GM19452 (cell line): ENCODE measurements around the gene C2orf42.
"Not testable (repeated sequence)": the region's sequence is repeated elsewhere in the genome, so short reads cannot be mapped to it uniquely, and the experiment has no call there.

Experiments
- ATAC-seq: cut with Tn5 transposase; IDR thresholded peaks from one replicate; pipeline ENCODE4 v1.9.1; 2021; ENCODE audit not compliant: unreplicated experiment

C2orf42 gene

GRCh38 chr2:70104231-70105111 lies 86.3 kb downstream of the C2orf42 start:
- no peak for ATAC-seq

DNA sequence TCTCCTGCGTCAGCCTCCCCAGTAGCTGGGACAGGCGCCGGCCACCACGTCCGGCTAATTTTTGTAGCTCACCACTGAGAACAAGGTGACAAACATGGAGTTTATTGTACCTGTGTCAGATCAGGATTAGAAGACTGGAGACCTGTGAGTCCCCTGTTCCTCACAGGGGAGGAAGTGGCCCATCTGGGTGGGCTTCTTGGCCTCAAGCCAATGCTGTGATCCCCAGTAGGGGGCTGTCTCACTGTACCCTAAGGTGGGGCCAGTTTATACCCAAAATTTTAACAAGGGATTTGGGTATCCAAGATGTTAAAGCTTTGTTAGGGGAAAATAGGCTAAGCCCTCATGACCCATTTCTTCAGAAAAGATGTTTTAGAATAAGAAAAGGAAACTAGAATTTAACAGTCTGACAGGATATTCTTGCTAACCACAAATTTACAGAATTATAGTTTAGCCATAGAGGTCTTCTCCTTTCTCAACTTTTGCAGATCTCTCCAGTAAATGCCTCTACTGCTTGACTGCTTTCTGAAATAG lies 87.2 kb downstream of the C2orf42 start:
- ATAC-seq: peak; percentile 41

DNA sequence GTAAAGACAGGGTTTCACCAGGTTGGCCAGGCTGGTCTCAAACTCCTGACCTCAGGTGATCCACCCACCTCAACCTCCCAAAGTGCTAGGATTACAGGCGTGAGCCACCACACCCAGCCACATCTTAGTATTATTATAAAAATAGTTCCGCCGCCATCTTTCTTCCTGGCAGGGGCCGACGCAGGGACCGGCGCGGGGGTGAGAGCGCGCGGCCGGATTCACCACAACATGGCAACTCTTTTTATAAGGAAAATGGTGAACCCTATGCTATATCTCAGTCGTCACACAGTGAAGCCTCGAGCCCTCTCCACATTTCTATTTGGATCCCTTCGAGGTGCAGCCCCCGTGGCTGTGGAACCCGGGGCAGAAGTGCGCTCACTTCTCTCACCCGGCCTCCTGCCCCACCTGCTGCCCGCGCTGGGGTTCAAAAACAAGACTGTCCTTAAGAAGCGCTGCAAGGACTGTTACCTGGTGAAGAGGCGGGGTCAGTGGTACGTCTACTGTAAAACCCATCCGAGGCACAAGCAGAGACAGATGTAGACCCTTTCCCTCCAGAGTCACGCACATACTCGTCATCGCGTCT lies 88.4 kb downstream of the C2orf42 start:
- ATAC-seq: not testable (repeated sequence)

DNA sequence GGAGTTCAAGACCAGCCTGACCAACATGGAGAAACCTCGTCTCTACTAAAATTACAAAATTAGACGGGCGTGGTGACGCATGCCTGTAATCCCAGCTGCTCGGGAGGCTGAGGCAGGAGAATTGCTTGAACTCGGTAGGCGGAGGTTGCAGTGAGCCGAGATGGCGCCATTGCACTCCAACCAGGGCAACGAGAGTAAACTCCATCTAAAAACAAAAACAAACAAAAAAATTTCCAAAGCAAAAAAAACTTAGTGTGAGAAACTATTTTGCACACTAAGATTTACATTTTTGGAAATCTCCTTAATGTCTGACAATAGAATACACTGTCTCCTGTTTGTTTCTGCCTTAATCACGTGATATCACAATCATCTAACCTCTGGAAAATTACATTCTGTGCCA lies 89.1 kb downstream of the C2orf42 start:
- ATAC-seq: not testable (repeated sequence)

DNA sequence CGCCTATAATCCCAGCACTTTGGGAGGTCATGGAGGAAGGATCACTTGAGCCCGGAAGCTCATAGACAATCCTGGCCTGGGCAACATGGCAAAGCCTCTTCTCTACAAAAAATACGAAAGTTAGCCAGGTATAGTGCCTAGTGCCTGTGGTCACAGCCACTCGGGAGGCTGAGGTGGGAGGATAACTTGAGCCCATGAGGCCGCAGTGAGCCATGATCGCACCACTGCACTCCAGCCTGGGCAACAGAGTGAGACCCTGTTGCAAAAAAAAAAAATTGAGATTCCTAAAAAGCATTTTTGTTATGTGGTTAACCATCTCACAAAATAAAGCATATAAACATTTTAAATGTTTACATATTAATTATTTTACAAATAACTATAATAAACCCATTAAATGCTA lies 89.6 kb downstream of the C2orf42 start:
- no peak for ATAC-seq
